Activated naive CD4-positive, alpha-beta T cell treated with anti-CD3 and anti-CD28 coated beads, Interleukin-2, amount 10 ng/mL, durations not matched to agents 7 days and 5 days (primary cell): ENCODE results near the gene TEX11.
"Not testable (repeated sequence)": the region's sequence is repeated elsewhere in the genome, so short reads cannot be mapped to it uniquely, and the experiment has no call there.

ENCODE experiments used
- CTCF ChIA-PET: fragments of 350-600 bp; sonication (Branson Sonifier 250); formaldehyde crosslinking; loops from one replicate; lab custom pipeline; 2021; ENCODE audit warnings: antibody characterized with exemption; lab: Charles Lee
- DNase-seq: peaks from one replicate; pipeline ENCODE4 v3.0.0-alpha.2; 2020
- H3K27ac Mint-ChIP-seq: one replicate; pipeline ENCODE4 v1.8.0; 2021; ENCODE audit warnings: mild to moderate bottlenecking, moderate library complexity, mixed read lengths
- H3K27me3 Mint-ChIP-seq: one replicate; pipeline ENCODE4 v1.8.0; 2021; ENCODE audit warnings: mild to moderate bottlenecking, mixed read lengths
- H3K36me3 Mint-ChIP-seq: one replicate; pipeline ENCODE4 v1.8.0; 2021; ENCODE audit warnings: mixed read lengths
- H3K4me1 Mint-ChIP-seq: one replicate; pipeline ENCODE4 v1.8.0; 2021; ENCODE audit warnings: mixed read lengths
- H3K4me3 Mint-ChIP-seq: one replicate; pipeline ENCODE4 v1.8.0; 2021; ENCODE audit warnings: mild to moderate bottlenecking, moderate library complexity, mixed read lengths
- H3K9me3 Mint-ChIP-seq: one replicate; pipeline ENCODE4 v1.8.0; 2021; ENCODE audit warnings: mixed read lengths

The TEX11 gene

DNA sequence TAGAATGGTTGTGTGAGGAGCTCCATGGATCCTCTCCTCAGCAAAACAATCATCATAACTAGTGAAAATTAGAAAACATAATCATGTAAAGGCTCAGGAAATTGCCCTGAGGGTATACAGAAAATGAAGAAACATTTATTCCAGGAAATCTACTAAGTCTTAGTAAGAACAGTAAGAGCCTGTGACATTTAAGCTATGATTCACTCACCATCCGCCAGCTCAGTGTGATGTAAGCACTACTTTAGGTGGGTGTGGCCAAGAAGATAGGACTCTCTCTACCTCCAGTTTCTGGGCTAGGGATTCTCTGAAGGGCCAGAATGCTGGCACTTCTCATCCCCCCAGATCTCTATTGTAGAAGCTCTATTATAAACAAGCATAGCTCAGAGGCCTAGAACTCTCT lies 316.4 kb downstream of the TEX11 start:
- Mint-ChIP-seq H3K9me3 (peaks cover 6% of the 10 kb centered on the region), H3K27ac (no peak overlapping the region), H3K4me3 (no peak overlapping the region), H3K4me1 (peaks cover 7% of the 10 kb centered on the region), H3K27me3 (no peaks in the 10 kb centered on the region), H3K36me3 (no peaks in the 10 kb centered on the region)
- DNase-seq = peak; percentile 23
- CTCF ChIA-PET = interaction anchor here (0.5 to 1.2 kb wide), 4 partner anchors 10 to 178 kb away, joined by 3 read pairs; no protein-coding TSS in a partner anchor

- H3K4me3 Mint-ChIP-seq, H3K9me3 Mint-ChIP-seq, DNase-seq, H3K27me3 Mint-ChIP-seq, H3K36me3 Mint-ChIP-seq, H3K27ac Mint-ChIP-seq, H3K4me1 Mint-ChIP-seq, CTCF ChIA-PET: not testable (repeated sequence)
Observed at GRCh38 chrX:70587158-70587557, 321.4 kb downstream of the TEX11 start.

DNA sequence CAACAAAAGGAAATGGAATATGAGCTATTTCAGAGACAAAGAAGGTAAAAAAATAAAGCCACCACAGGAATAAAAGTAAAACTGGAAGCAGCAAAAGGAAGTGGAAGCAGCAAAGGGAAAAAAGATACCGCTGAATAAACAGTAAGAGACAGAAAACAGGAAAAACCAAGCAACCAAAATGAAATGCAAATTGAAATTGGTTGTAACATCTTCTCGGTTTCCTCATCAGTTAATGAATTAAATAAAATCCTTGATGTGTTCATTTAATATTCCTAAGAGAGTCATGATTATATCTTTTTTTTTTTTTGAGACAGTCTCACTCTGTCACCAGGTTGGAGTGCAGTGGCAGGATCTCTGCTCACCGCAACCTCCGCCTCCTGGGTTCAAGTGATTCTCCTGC lies 331.1 kb downstream of the TEX11 start:
- CTCF ChIA-PET = no interaction called here
- no peaks in the 10 kb centered on the region for H3K4me1 Mint-ChIP-seq
- no peak overlapping the region for H3K27ac Mint-ChIP-seq
- no peaks in the 10 kb centered on the region for H3K27me3 Mint-ChIP-seq
- H3K4me3 Mint-ChIP-seq = no peak overlapping the region
- H3K9me3 Mint-ChIP-seq = peaks cover 4% of the 10 kb centered on the region
- H3K36me3 Mint-ChIP-seq = no peaks in the 10 kb centered on the region
- no peak for DNase-seq

DNA sequence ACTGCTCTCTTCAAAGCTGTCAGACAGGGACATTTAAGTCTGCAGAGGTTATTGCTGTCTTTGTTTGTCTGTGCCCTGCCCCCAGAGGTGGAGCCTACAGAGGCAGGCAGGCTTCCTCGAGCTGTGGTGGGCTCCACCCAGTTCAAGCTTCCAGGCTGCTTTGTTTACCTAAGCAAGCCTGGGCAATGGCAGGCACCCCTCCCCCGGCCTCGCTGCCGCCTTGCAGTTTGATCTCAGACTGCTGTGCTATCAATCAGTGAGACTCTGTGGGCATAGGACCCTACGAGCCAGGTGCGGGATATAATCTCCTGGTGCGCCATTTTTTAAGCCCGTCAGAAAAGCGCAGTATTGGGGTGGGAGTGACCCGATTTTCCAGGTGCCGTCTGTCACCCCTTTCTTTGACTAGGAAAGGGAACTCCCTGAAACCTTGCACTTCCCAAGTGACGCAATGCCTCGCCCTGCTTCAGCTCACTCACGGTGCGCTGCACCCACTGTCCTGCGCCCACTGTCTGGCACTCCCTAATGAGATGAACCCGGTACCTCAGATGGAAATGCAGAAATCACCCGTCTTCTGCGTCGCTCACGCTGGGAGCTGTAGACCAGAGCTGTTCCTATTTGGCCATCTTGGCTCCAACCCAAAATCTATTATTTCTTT lies 338.5 kb downstream of the TEX11 start:
- H3K27ac Mint-ChIP-seq, DNase-seq, H3K36me3 Mint-ChIP-seq, CTCF ChIA-PET, H3K9me3 Mint-ChIP-seq, H3K4me1 Mint-ChIP-seq, H3K4me3 Mint-ChIP-seq, H3K27me3 Mint-ChIP-seq: not testable (repeated sequence)

- Mint-ChIP-seq H3K4me3 (no peak overlapping the region), H3K27ac (no peak overlapping the region), H3K9me3 (no peaks in the 10 kb centered on the region), H3K27me3 (no peaks in the 10 kb centered on the region), H3K36me3 (no peaks in the 10 kb centered on the region), H3K4me1 (peaks cover 7% of the 10 kb centered on the region)
- DNase-seq = no peak
- CTCF ChIA-PET = interaction anchor here (1.1 to 3.3 kb wide), 4 partner anchors 78 to 110 kb away, joined by 4 to 14 read pairs (median 6); no protein-coding TSS in a partner anchor
Observed at GRCh38 chrX:70554948-70555347, 353.6 kb downstream of the TEX11 start.

DNA sequence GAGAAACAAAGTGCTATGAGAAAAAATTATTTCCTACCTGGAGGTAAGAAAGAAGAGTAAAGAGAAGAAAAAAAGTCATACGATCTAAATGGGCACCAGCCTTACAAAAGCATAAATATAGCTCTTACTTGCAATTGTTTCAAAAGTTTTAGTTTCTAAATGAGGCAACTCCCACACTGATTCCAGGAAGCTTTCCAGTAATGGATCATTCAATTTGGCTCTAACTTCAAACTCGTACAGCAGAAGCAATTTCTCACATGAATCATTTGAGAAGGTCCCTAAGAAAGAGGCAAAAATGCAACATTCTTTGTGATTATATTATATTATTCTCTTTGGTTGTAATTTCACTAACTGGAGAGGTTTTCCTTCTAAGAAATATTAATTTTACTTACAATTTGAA lies 354.0 kb downstream of the TEX11 start:
- Mint-ChIP-seq H3K27ac (no peak overlapping the region), H3K9me3 (no peaks in the 10 kb centered on the region), H3K27me3 (peaks cover 2% of the 10 kb centered on the region), H3K4me1 (peaks cover 7% of the 10 kb centered on the region), H3K4me3 (no peak overlapping the region), H3K36me3 (no peaks in the 10 kb centered on the region)
- no peak for DNase-seq
- CTCF ChIA-PET = interaction anchor here (0.6 to 3.3 kb wide), 7 partner anchors 77 to 1017 kb away, joined by 3 to 14 read pairs (median 4); no protein-coding TSS in a partner anchor

- Mint-ChIP-seq H3K27ac (no peak overlapping the region), H3K4me3 (no peak overlapping the region), H3K9me3 (no peaks in the 10 kb centered on the region), H3K27me3 (peaks cover 5% of the 10 kb centered on the region), H3K36me3 (no peaks in the 10 kb centered on the region), H3K4me1 (peaks cover 7% of the 10 kb centered on the region)
- DNase-seq = no peak
- CTCF ChIA-PET = interaction anchor here (0.6 to 3.3 kb wide), 9 partner anchors 45 to 1017 kb away, joined by 3 to 14 read pairs (median 3); no protein-coding TSS in a partner anchor
Observed at GRCh38 chrX:70554081-70554480, 354.4 kb downstream of the TEX11 start.

DNA sequence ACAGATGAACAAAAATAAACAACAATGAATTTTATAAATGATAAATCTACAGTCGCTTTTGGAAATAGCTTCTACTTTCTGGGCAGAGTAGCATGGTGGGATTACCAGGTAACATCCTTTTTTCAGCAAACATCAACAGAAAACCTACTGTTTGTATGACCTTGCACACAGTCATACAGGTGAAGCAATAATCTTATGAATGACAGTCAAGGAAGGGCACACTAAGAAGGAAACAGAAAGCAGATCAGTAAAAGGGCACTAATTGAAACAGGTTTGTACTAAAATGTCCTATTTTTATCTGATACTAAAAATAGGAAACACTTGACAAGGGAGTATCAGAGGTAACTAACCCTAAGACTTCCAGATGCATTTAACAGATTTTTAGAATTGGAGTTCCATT lies 355.0 kb downstream of the TEX11 start:
- Mint-ChIP-seq H3K27ac (no peak overlapping the region), H3K4me3 (no peak overlapping the region), H3K4me1 (peaks cover 7% of the 10 kb centered on the region), H3K36me3 (no peaks in the 10 kb centered on the region), H3K27me3 (peaks cover 5% of the 10 kb centered on the region), H3K9me3 (no peaks in the 10 kb centered on the region)
- no peak for DNase-seq
- CTCF ChIA-PET = interaction anchor here (0.6 to 3.3 kb wide), 8 partner anchors 45 to 117 kb away, joined by 3 to 14 read pairs (median 4); no protein-coding TSS in a partner anchor

GRCh38 chrX:70552130-70552704 lies 356.3 kb downstream of the TEX11 start:
- Mint-ChIP-seq H3K4me3 (no peak overlapping the region), H3K27me3 (peaks cover 5% of the 10 kb centered on the region), H3K9me3 (no peaks in the 10 kb centered on the region), H3K27ac (no peak overlapping the region), H3K4me1 (peaks cover 7% of the 10 kb centered on the region), H3K36me3 (no peaks in the 10 kb centered on the region)
- no peak for DNase-seq
- CTCF ChIA-PET = interaction anchor here (3.3 kb wide), 1 partner anchor 100 kb away, joined by 14 read pairs; no protein-coding TSS in a partner anchor

GRCh38 chrX:70549429-70549828 lies 359.1 kb downstream of the TEX11 start:
- peaks cover 9% of the 10 kb centered on the region for H3K27me3 Mint-ChIP-seq
- H3K4me1 Mint-ChIP-seq = peaks cover 7% of the 10 kb centered on the region
- H3K9me3 Mint-ChIP-seq = no peaks in the 10 kb centered on the region
- H3K27ac Mint-ChIP-seq = no peak overlapping the region
- H3K4me3 Mint-ChIP-seq = no peak overlapping the region
- no peak for DNase-seq
- no peaks in the 10 kb centered on the region for H3K36me3 Mint-ChIP-seq
- CTCF ChIA-PET = no interaction called here

DNA sequence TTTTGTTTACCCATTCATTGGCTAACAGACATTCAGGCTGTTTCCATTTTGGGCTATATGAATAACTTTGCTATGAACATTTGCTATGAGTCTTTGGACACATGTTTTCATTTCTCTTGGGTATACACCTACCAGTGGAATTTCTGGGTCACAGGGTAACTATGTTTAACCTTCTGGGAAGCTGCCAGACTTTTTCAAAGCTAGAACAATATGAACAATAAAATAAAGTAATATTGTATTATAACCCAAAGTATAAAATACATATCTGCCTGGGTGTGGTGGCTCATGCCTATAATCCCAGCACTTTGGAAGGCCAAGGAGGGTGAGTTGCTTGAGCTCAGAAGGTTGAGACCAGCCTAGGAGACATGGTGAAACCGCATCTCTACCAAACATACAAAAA lies 373.3 kb downstream of the TEX11 start:
- Mint-ChIP-seq H3K4me3 (no peak overlapping the region), H3K4me1 (no peaks in the 10 kb centered on the region), H3K9me3 (no peaks in the 10 kb centered on the region), H3K36me3 (no peaks in the 10 kb centered on the region), H3K27ac (no peak overlapping the region), H3K27me3 (peaks cover 8% of the 10 kb centered on the region)
- CTCF ChIA-PET = no interaction called here
- no peak for DNase-seq

DNA sequence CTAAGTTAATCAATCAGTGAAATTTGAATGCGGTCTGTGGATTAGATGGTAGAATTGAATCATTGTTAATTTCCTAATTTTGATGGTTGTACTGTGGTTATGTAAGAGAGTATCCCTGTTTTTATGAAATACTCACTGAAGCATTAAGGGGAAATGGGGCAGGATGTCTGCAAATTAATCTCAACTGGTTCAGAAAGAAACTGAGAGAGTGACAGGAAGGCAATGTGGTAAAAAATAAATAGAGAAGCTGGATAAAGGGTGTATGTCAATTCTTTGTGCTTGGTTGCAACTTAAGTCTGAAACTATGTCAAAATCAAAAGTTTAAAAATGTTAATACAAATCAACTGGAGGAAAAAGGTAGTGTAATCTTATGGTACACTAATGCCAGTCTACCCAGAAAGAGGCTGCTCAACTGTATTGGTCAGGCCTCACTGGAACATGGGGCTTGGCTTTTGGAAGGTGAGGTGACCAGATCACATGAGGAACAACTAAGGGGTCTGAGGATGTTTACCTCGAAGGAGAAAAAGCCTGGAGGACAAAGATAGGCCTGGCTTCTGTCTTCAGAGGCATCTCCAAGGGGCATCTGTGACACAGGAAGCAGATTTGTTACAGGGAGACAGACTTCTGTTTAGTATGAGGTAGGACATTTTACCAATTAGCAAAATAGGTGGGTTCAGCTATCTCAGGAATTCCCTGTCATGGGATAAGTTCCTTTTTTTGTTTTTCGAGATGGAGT lies 380.7 kb downstream of the TEX11 start:
- Mint-ChIP-seq H3K4me3 (no peak overlapping the region), H3K27me3 (no peaks in the 10 kb centered on the region), H3K9me3 (no peaks in the 10 kb centered on the region), H3K27ac (no peak overlapping the region), H3K4me1 (peaks cover 13% of the 10 kb centered on the region), H3K36me3 (no peaks in the 10 kb centered on the region)
- CTCF ChIA-PET = no interaction called here
- DNase-seq = no peak

- Mint-ChIP-seq H3K36me3 (no peaks in the 10 kb centered on the region), H3K9me3 (no peaks in the 10 kb centered on the region), H3K4me3 (no peak overlapping the region), H3K4me1 (peaks cover 13% of the 10 kb centered on the region), H3K27ac (no peak overlapping the region), H3K27me3 (no peaks in the 10 kb centered on the region)
- CTCF ChIA-PET = no interaction called here
- no peak for DNase-seq
Observed at GRCh38 chrX:70527053-70527452, 381.5 kb downstream of the TEX11 start.

DNA sequence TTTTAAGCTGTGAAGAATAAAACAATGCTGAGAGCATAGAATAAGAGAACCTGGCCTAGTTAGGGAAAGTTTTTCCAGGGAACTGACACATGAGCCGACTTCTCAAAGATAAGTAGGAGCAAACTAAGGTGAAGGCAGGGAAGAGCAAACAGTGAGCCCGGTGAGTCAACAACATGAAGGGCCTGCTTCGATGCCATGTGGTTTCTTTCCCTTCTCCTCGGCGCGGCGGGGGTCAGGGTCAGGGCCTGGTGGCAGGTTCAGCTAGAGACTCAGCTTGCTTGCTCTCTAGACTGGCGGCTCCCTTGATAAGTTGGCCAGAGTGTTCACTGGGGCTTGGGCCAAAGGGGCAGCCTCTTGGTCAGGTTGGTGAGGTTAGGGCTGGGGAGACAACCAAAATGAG lies 382.8 kb downstream of the TEX11 start:
- no peaks in the 10 kb centered on the region for H3K9me3 Mint-ChIP-seq
- H3K27ac Mint-ChIP-seq = no peak overlapping the region
- no peaks in the 10 kb centered on the region for H3K27me3 Mint-ChIP-seq
- no peaks in the 10 kb centered on the region for H3K36me3 Mint-ChIP-seq
- no peak overlapping the region for H3K4me3 Mint-ChIP-seq
- peaks cover 13% of the 10 kb centered on the region for H3K4me1 Mint-ChIP-seq
- CTCF ChIA-PET = no interaction called here
- DNase-seq = no peak
